Measurements from ENCODE around the gene PPP1R16B.
"Not testable (repeated sequence)": the region's sequence is repeated elsewhere in the genome, so short reads cannot be mapped to it uniquely, and the experiment has no call there.

PPP1R16B gene

GRCh38 chr20:38794057-38794456 is 11.4 kb upstream of the PPP1R16B start:
- DNase-seq: not testable (repeated sequence)

GRCh38 chr20:38798266-38798665 is 7.2 kb upstream of the PPP1R16B start:
- DNase-seq: no peak

DNA sequence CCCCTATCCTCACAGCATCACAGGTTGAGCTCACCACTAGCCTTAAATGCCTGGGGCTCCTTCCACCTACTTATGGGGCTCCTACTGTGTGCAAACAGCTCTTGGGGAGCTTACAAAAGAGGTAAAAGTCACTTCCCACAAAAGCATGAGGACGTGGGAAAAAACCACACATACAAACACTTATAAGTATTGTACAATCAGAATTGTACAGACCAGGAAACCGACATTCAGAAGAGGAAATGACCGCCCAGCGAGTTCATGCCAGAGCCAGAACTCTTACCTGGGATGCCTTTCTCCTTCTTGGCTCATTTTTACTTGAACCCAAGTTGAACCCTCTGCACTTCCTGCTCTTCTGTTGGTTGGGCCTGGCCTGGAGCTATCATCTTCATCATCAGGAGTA is 6.3 kb upstream of the PPP1R16B start:
- no peak for DNase-seq

DNA sequence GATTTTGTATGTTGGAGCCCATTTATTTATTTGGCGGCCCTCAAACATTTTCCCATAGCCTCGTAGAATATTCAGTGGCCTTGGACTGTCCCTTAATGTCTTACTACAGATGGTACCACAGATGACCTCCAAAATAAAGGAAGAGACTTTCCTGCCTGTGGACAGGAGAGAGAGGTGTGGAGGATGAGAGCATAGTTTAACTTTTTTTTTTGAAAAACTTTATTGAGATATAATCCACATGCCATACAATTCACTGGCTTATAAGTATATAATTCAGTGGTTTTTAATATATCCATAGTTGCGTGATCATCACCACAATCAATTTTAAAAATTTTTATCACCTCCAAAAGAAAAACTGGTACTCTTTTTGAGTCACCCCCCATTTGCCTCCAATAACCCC is 4.6 kb upstream of the PPP1R16B start:
- no peak for DNase-seq

- DNase-seq: no peak
These were observed 1.3 kb upstream of the PPP1R16B start for GRCh38 chr20:38804221-38804620.

DNA sequence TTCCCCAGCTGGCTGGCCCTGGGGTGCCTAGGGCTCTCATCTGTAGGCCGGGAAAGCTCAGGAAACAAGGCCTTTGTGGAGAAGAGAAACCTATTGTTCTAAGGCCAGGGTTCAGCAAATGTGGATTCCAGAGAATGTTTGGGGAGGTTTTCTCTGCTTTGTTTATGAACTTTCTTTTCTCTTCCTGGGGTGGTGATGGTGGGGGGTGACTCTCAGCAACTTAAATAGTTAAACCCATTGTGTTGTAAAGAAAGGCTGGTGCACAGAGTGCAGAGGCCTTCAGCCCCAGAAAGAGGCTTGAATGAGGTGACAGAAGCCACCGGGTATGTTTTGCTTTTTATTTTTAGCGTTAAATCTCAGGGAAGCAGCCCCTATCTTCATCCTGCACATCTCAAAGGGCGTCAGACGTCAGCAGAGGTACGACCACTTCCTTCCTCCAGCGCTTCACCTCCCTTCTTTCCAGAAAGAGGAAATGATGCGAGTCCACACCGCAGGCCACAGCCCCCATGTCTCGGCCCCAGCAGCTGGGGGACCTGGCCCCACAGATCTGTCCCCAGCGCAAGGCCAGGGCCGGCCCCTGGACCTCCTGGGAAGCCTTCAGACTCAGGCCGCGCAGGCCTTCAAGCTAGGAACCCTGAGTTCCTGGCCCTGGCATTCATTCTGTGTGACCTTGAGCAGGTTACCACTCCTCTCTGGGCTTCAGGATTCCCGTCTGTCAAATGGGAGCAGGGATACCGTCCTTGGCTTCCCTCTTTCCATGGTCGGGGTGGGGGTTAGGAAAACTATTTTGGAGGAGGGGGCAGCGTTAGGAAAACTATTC is 605 bp upstream of the PPP1R16B start:
- DNase-seq: no peak

- no peak for DNase-seq
These were observed 709 bp downstream of the PPP1R16B start for GRCh38 chr20:38805958-38806854.

- DNase-seq: no peak
These were observed 1.6 kb downstream of the PPP1R16B start for GRCh38 chr20:38806855-38807655.

- DNase-seq: no peak
These were observed 4.4 kb downstream of the PPP1R16B start for GRCh38 chr20:38809942-38810341.

DNA sequence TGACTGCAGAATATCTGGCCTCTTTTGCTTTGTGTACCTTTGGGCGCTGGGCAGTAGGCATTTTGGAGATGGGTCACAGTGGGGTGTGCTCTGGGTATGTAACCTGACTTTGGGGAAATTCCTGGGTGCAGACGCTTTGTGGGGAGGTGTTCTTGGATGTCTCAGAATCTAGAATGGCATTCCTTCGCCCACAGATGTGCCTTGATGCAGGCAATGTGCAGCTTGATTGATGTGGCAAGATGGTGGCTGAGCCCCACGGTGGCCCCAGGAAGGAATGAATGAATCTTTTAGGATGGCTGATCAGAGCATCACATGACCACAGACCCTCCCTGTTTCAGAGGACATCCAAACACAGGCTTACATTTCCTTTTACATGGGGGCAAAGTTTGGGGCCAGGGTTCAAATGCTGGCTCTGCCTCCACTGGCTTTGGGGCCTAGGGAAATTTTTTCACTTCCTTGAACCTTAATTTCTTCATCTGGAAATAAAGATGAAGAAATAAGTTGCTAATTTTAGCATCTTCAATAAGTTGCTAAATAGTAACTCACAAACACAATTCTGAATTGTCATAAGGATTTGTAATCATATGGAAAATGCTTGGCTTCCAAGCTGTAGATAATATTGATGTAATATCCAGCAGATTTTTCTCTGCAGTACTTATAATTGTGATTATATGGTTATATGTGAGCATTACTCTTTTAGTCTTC is 5.6 kb downstream of the PPP1R16B start:
- DNase-seq: no peak

DNA sequence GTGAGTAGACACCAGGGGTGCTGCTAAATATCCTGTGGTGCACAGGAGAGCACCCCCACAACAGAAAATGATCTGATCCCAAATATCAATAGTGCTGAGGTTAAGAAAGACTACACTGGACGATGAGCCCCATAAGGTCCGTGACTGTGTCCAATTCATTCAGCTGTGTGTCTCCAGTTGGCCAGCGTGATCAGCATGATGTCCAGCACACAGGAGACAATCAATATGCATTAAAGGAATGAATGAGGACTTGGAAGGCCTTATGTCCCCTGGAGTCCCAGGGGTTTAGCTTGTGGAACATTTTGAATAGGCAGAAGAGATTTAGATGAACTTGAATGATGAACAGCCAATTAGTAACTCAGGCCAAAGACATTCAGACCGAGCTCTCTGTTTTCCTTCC is 6.3 kb downstream of the PPP1R16B start:
- DNase-seq: no peak

GRCh38 chr20:38812182-38812581 is 6.7 kb downstream of the PPP1R16B start:
- DNase-seq: no peak

- no peak for DNase-seq
These were observed 7.4 kb downstream of the PPP1R16B start for GRCh38 chr20:38812709-38813573.

DNA sequence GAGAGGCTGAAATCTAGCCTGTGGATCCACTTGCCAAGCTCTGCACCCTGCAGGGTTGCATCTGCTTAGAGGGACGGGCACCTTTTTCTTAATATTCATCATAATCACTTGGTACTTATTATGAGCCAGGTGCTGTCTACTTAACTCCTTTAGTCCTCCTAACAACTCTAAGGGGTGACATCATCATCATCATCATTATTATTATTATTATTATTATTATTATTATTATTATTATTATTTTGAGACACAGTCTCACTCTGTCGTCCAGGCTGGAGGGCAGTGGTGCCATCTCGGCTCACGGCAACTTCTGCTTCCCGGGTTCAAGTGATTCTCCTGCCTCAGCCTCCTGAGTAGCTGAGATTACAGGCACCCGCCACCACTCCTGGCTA is 8.1 kb downstream of the PPP1R16B start:
- not testable (repeated sequence) for DNase-seq

DNA sequence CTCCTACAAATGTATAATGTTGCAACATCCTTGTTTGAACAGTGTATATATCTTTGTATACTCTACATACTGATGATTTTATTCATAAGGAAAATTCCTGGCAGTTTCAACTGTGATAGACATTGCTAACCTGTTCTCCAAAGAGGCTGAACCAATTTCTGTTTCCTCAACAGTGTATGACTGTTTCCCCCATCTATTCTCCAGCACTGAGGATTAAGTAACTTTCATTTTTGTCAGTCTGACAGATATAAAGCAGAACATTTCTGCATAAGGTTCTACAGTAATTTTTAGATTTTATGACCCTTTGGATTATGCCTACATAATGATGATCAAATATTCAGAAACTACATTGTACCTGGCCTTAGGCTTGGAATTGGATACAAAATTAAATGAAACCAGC is 9.9 kb downstream of the PPP1R16B start:
- no peak for DNase-seq

GRCh38 chr20:38818113-38819065 is 12.9 kb downstream of the PPP1R16B start:
- DNase-seq: no peak

DNA sequence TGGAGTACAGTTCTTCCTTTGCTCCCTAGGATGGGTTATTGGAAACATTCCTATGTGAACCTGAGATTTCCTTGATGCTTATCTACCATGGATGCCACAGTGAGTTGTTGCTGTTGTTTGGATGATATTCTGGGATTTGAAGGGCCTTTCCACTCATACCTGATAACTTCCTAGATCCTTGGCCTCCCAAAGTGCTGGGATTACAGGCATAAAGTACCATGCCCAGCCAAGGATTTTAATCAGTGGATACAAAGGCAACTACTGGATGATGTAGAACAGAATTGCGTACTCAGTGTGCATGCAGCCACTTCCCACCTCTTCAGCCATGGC is 20.0 kb downstream of the PPP1R16B start:
- DNase-seq: no peak

DNA sequence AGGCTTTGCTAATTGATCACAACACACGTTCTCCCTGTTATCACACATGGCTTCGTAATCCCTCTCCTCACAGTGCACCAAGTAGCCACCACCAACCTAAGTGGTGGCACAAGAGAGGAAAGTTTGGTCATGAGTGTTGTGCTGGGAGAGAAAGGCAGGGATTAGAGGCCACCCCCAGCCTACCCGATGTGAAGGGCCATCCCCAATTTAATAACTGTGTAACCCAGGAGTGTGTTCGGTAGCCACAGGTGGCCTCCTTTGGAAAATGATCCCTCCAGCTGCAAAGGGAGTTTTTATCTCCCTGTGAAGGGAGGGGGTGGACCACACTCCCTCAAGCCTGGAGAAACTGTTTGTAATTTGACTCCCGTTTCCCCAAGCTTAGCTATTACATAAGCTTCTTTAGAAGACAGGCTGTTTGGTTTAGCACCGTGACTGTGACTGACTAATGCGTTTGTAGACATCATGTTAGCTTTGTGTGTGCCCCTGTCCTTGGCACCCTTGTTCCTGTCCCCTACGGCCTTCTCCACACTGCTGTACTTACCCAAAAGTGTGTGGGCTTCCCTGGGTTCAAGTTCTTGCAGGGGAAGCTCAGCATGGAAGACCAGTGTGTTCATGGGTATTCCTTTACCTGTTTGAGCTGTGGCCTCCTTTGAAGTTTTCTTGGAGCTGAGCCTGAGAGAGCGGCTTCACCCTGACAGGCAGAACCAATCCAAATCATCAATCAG is 20.6 kb downstream of the PPP1R16B start:
- no peak for DNase-seq

DNA sequence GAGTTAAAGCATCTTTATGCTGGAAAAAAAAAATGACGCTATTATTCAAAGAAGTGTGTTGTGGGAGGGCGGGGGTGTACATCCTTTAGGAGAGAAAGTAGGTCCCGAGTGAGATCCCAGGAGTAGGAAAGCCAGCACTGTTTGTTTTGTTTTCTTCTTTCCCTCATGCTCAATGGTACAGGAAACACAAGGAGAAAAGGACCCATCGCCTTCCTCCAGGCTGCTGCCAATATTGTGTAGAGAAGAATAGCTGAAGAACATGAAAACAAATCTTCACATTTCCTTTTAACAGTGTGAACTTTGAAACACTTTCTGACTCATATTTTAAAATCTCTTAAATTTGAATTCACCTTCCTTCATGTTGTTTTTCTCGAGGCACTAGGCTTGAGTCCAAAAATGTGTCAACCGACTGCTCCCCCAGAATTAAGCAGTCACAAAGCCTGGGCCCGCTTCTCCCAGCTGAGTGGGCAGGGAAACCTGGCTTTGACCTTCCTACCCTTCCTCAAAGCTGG is 22.3 kb downstream of the PPP1R16B start:
- no peak for DNase-seq
